Keratinocyte (primary cell): Measurements from ENCODE around the gene CRYL1. TPM values are rescaled to one million over a fixed set of nuclear protein-coding genes. Genes with fewer than 3 reads are reported as not detected.

Source experiments
- DNase-seq: peaks from one replicate; pipeline ENCODE4 v3.0.0-alpha.2; 2011; ENCODE audit warnings: low read depth, missing footprints, low spot score
- FAIRE-seq: peaks from 2 replicates; lab custom pipeline; 2011; peaks lifted over from hg19 to GRCh38; lab: Jason Lieb, UNC
- H2AFZ ChIP-seq: 2 replicates; pipeline ENCODE4 v1.6.0; 2012; ENCODE audit warnings: low read length, control low read depth, inconsistent platforms; ENCODE audit not compliant: control insufficient read depth
- H3K27ac ChIP-seq: 2 replicates; pipeline ENCODE4 v1.5.1; 2011; ENCODE audit warnings: low read length; ENCODE audit not compliant: control insufficient read depth, insufficient read depth
- H3K27me3 ChIP-seq: 3 replicates; pipeline ENCODE4 v1.6.0; 2011; ENCODE audit warnings: low read length; ENCODE audit not compliant: control insufficient read depth, insufficient read depth; ENCODE audit errors: extremely low read depth
- H3K36me3 ChIP-seq, 2 experiments: 2 replicates in 1 of 2; 3 replicates in 1 of 2; pipeline ENCODE4 v1.5.1; 2011; ENCODE audit warnings: low read length in 2 of 2, mild to moderate bottlenecking in 1 of 2; ENCODE audit not compliant: control insufficient read depth in 2 of 2, insufficient read depth in 2 of 2; ENCODE audit errors: extremely low read depth in 1 of 2
- H3K4me1 ChIP-seq: 3 replicates; pipeline ENCODE4 v1.5.1; 2011; ENCODE audit warnings: low read length; ENCODE audit not compliant: control insufficient read depth, insufficient read depth; ENCODE audit errors: extremely low read depth
- H3K4me2 ChIP-seq: 3 replicates; pipeline ENCODE4 v1.6.0; 2011; ENCODE audit warnings: low read depth, low read length; ENCODE audit not compliant: control insufficient read depth, insufficient read depth; ENCODE audit errors: extremely low read depth
- H3K4me3 ChIP-seq, 3 experiments: fragments of 200-600 bp in 1 of 3; sonication (generic) in 1 of 3; 2 replicates in 2 of 3; 3 replicates in 1 of 3; pipeline ENCODE4 v1.5.1; 2011 to 2016; ENCODE audit warnings: low read length in 3 of 3, mild to moderate bottlenecking in 3 of 3, control low read depth in 2 of 3, inconsistent platforms in 1 of 3, low read depth in 1 of 3, mixed read lengths in 1 of 3, mixed run types in 1 of 3, moderate library complexity in 1 of 3; ENCODE audit not compliant: control insufficient read depth in 2 of 3, insufficient read depth in 2 of 3; ENCODE audit errors: extremely low read depth in 1 of 3
- H3K79me2 ChIP-seq: 2 replicates; pipeline ENCODE4 v1.6.0; 2012; ENCODE audit warnings: low read length; ENCODE audit not compliant: control insufficient read depth, insufficient read depth
- H3K9ac ChIP-seq: 3 replicates; pipeline ENCODE4 v1.6.0; 2011; ENCODE audit warnings: low read length; ENCODE audit not compliant: control insufficient read depth, insufficient read depth; ENCODE audit errors: extremely low read depth
- H3K9me1 ChIP-seq: 3 replicates; pipeline ENCODE4 v1.6.0; 2011; ENCODE audit warnings: low read length; ENCODE audit not compliant: control insufficient read depth, insufficient read depth; ENCODE audit errors: extremely low read depth
- H3K9me3 ChIP-seq: 2 replicates; pipeline ENCODE4 v1.5.1; 2012; ENCODE audit warnings: low read depth, low read length; ENCODE audit not compliant: control insufficient read depth
- H4K20me1 ChIP-seq: 3 replicates; pipeline ENCODE4 v1.6.0; 2011; ENCODE audit warnings: low read length; ENCODE audit not compliant: control insufficient read depth, insufficient read depth; ENCODE audit errors: extremely low read depth
- CTCF ChIP-seq, 3 experiments: IDR thresholded peaks in 1 of 3; conservative IDR thresholded peaks in 1 of 3; optimal IDR thresholded peaks in 1 of 3; 2 replicates in 2 of 3; 3 replicates in 1 of 3; pipeline versions ENCODE3 to v1.5.1; 2011; ENCODE audit warnings: low read length in 3 of 3, mild to moderate bottlenecking in 3 of 3, moderate library complexity in 2 of 3, control low read depth in 1 of 3, inconsistent platforms in 1 of 3; ENCODE audit not compliant: insufficient read depth in 2 of 3; ENCODE audit errors: extremely low read depth in 1 of 3
- EZH2 ChIP-seq: IDR thresholded peaks from one replicate; pipeline ENCODE4 v1.6.1; 2012; ENCODE audit warnings: inconsistent platforms, mild to moderate bottlenecking, low read length, moderate library complexity
- dilution Hi-C: fragments of 300-500 bp; cut with MboI; formaldehyde crosslinking; loops from one replicate; pipeline ENCODE4 v1.7.0; 2020; ENCODE audit warnings: low sequenced_read_pairs; ENCODE audit not compliant: extremely low pct_ligation_motif_present
- polyA plus RNA-seq, 5 experiments: library from polyadenylated mRNA; depleted of rRNA in 3 of 5; stranded (reverse) in 3 of 5; stranded (forward) in 1 of 5; unstranded in 1 of 5; fragments of >200 nt; gene quantifications; 1 replicate in 1 of 5; 2 replicates in 3 of 5; 3 replicates in 1 of 5; pipeline versions ENCODE4 v1.2.1 to v1.2.3, GENCODE V29; 2011 to 2012; ENCODE audit warnings: missing spikeins in 2 of 5, low read depth in 1 of 5, low replicate concordance in 1 of 5

The CRYL1 gene
- polyA plus RNA-seq, 1 donor (not counting 4 experiments of a cell fraction or from before 2014, with no cell fraction given): 27.2 TPM

- TF ChIP-seq EZH2: no peak
- TF ChIP-seq CTCF (optimal IDR thresholded peaks at IDR 0.05 in 1 of 3, IDR thresholded peaks at IDR 0.05 in 1 of 3, conservative IDR thresholded peaks at IDR 0.05 in 1 of 3; ENCODE audit: extremely low read depth in 1 of 3, insufficient read depth in 2 of 3, low read length in 3 of 3): no peak
- Histone ChIP-seq H4K20me1 (no peaks in the 10 kb centered on the region), H3K79me2 (no peaks in the 10 kb centered on the region), H3K4me1 (no peaks in the 10 kb centered on the region), H3K4me3 (no peak overlapping the region), H3K4me2 (no peak overlapping the region), H3K36me3 (no peaks in the 10 kb centered on the region), H3K27me3 (no peaks in the 10 kb centered on the region), H3K9ac (no peak overlapping the region), H3K27ac (no peak overlapping the region), H3K9me3 (no peaks in the 10 kb centered on the region), H2AFZ (no peak overlapping the region), H3K9me1 (no peaks in the 10 kb centered on the region)
- dilution Hi-C loops: no loop called here
- no peak for FAIRE-seq
- no peak for DNase-seq
These were observed 20.9 kb upstream of the CRYL1 start for GRCh38 chr13:20546556-20546955.

- no peak overlapping the region for H3K27ac ChIP-seq
- TF ChIP-seq EZH2 (no peak), CTCF (optimal IDR thresholded peaks at IDR 0.05 in 1 of 3, IDR thresholded peaks at IDR 0.05 in 1 of 3, conservative IDR thresholded peaks at IDR 0.05 in 1 of 3; ENCODE audit: extremely low read depth in 1 of 3, insufficient read depth in 2 of 3, low read length in 3 of 3) (no peak)
- no peaks in the 10 kb centered on the region for H3K36me3 ChIP-seq
- no peaks in the 10 kb centered on the region for H3K79me2 ChIP-seq
- H3K27me3 ChIP-seq: no peaks in the 10 kb centered on the region
- H3K9ac ChIP-seq: no peak overlapping the region
- H2AFZ ChIP-seq: no peak overlapping the region
- FAIRE-seq (no peak), DNase-seq (no peak)
- H4K20me1 ChIP-seq: no peaks in the 10 kb centered on the region
- no peaks in the 10 kb centered on the region for H3K4me1 ChIP-seq
- H3K4me2 ChIP-seq: no peak overlapping the region
- H3K9me3 ChIP-seq: no peaks in the 10 kb centered on the region
- H3K4me3 ChIP-seq: no peak overlapping the region
- dilution Hi-C loops: no loop called here
- no peaks in the 10 kb centered on the region for H3K9me1 ChIP-seq
These were observed 18.7 kb upstream of the CRYL1 start for GRCh38 chr13:20544201-20544923.
